NB4 (cell line): Measurements from ENCODE around the gene HECW1.

Source experiments
- MYC ChIP-seq: IDR thresholded peaks from 2 replicates; pipeline ENCODE4 v1.6.1; 2011; ENCODE audit warnings: low read depth, low read length
- POLR2A ChIP-seq: IDR thresholded peaks from 2 replicates; pipeline ENCODE4 v1.6.1; 2011; ENCODE audit warnings: mild to moderate bottlenecking; ENCODE audit not compliant: insufficient read length; ENCODE audit errors: extremely low read depth
- TF ChIP-seq, protein P1 (sequence below): IDR thresholded peaks from one replicate; pipeline ENCODE4 v1.5.1; 2012; ENCODE audit warnings: low read depth, low read length
- TF ChIP-seq, protein P2 (sequence below): IDR thresholded peaks from 2 replicates; pipeline ENCODE4 v1.6.1; 2011; ENCODE audit warnings: low read depth, low read length

DNA sequence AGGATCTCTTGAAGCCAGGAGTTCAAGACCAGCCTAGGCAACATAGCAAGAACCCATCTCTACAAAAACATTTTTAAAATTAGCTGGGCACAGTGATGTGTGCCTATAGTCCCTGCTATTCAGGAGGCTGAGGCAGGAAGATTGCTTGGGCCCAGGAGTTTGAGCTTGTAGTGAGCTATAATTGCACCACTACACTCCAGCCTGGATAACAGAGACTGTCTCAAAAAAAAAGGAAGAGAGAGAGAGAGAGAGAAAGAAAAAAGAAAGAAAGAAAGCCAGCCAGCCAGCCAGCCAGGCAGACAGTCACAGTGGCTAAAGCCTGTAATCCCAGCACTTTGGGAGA, 375.3 kb downstream of the HECW1 start:
- TF ChIP-seq, protein P1, sequence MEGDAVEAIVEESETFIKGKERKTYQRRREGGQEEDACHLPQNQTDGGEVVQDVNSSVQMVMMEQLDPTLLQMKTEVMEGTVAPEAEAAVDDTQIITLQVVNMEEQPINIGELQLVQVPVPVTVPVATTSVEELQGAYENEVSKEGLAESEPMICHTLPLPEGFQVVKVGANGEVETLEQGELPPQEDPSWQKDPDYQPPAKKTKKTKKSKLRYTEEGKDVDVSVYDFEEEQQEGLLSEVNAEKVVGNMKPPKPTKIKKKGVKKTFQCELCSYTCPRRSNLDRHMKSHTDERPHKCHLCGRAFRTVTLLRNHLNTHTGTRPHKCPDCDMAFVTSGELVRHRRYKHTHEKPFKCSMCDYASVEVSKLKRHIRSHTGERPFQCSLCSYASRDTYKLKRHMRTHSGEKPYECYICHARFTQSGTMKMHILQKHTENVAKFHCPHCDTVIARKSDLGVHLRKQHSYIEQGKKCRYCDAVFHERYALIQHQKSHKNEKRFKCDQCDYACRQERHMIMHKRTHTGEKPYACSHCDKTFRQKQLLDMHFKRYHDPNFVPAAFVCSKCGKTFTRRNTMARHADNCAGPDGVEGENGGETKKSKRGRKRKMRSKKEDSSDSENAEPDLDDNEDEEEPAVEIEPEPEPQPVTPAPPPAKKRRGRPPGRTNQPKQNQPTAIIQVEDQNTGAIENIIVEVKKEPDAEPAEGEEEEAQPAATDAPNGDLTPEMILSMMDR: no peak
- no peak for TF ChIP-seq MYC
- TF ChIP-seq, protein P2, sequence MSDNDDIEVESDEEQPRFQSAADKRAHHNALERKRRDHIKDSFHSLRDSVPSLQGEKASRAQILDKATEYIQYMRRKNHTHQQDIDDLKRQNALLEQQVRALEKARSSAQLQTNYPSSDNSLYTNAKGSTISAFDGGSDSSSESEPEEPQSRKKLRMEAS: no peak
- no peak for TF ChIP-seq POLR2A
